ENCODE measurements around the gene NAV2. TPM values are rescaled to one million over a fixed set of nuclear protein-coding genes. Genes with fewer than 3 reads are reported as not detected.

NAV2 gene
- total RNA-seq, 1 experiment from 2014 or later, result 15.6 TPM

GRCh38 chr11:19718951-19719350 lies 6.3 kb downstream of the NAV2 start:
- DNase-seq (ENCODE audit: low read depth), result no peak

- DNase-seq (ENCODE audit: low read depth), result peak; percentile 84
Observed at GRCh38 chr11:19719960-19720359, 7.3 kb downstream of the NAV2 start.

DNA sequence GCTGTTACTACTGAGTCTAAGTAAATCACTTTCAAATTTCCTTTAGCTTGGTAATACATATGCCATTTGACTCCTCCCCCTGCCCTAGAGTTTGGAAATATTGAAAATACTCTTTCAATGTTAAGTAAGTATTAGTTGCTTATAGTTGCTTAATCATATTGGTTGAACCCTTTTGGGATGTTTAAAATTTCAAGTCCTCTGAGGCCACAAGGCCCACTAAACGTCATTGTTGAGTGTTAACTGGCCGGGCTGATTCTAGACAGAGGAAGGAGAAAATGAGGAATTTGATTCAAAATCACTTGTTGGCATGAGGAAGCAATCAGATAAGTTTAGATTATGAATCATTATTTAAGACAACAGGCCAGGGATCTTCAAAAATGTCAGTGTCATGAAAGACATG lies 8.5 kb downstream of the NAV2 start:
- DNase-seq (ENCODE audit: low read depth), result no peak

DNA sequence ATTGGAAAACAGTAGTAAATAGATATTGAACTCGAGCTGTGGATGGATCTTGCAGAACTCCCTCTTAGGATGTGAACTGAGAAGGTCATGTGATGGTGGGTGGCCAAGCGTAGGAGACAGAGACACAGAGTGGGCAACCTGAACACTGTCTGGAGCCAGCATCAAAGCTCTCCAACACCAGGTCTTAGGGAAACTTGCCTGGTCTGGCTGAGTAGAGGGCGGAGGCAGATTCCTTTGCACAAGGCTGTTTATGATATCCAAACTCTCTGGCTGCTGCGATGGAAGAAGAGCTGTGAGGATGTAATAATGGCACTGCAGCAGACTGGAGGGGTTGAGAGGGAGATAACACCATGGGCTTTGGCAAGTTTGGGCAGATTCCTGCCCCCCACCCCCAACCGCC lies 10.1 kb downstream of the NAV2 start:
- peak; percentile 34 for DNase-seq (ENCODE audit: low read depth)

DNA sequence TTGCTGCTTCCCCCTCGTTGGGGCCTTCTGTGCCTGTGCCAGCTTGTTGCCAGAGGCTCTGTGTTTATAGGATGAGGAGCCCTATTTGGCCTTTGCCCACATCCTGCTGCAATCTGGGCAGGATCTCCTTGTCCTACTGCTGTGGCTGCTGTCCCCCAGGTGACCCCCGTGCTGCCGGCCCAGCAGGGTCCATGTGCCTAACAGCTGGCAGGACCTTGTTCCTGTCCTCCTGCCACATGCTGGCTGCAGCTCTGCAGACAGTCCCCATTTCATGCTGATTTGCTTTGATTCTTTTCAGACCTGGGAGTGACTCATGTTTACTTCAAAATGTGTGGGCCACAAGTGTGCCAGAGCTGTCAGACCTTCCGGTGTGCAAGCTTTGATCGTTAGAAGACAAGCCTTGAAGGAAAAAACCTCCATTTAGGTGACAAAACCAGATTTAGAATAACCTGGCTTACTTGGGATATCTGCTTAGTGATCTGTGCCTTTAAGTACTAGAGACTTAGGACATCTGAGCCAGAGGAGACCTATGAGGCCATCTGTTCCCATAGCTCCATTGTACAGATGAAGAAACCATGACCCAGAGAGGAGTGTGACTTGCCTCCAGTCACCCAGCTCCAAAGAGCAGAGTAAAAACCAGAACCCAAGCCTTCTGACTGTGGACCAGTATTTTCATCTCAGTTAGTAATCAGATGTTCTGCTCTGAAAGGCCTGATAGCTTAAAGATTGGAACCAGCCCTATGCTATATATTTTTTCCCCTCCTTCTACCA lies 11.1 kb downstream of the NAV2 start:
- peak; percentile 92 for DNase-seq (ENCODE audit: low read depth)

- no peak for DNase-seq (ENCODE audit: low read depth)
Observed at GRCh38 chr11:19724765-19725164, 12.1 kb downstream of the NAV2 start.

- no peak for DNase-seq (ENCODE audit: low read depth)
Observed at GRCh38 chr11:19725379-19726079, 12.9 kb downstream of the NAV2 start.

- DNase-seq (ENCODE audit: low read depth), result peak; percentile 50
Observed at GRCh38 chr11:19727246-19727645, 14.6 kb downstream of the NAV2 start.

DNA sequence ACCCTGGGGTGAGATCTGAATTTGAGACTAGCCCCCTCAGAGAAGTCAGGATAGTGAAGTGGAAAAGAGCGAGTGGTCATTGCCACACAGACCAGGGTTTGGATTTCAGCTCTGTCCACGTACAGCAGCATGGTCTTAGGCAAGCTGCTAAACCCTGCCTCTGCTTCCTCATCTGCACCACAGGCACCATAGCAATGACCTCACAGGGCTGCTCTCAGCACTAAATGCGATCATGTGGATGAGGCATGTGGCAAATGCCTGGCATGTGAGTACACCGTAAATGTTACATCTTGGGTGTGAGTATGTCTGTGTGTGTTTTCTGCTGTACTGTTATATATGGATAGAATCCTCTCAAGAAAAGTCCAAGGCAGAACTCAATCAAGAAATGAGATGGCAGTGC lies 15.8 kb downstream of the NAV2 start:
- DNase-seq (ENCODE audit: low read depth), result no peak

DNA sequence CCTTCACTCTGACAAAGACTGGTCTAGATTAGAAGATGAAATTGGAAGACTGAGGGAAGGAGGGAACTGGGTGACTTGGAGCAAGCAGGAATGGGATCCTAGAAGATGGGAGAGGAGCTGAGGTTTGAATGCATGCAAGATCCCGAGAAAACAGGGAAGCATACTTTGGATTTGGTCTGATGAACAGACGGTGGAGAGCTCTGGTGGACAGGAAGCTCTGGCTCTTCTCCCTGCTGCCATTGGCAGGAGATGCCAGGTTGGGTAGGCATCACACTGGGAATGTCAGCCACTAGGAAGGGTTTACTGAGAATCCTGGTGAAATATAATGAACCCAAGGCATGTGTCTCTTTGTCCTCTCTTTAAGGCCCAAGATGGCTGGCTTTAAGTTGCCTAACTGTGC lies 16.5 kb downstream of the NAV2 start:
- DNase-seq (ENCODE audit: low read depth), result no peak

DNA sequence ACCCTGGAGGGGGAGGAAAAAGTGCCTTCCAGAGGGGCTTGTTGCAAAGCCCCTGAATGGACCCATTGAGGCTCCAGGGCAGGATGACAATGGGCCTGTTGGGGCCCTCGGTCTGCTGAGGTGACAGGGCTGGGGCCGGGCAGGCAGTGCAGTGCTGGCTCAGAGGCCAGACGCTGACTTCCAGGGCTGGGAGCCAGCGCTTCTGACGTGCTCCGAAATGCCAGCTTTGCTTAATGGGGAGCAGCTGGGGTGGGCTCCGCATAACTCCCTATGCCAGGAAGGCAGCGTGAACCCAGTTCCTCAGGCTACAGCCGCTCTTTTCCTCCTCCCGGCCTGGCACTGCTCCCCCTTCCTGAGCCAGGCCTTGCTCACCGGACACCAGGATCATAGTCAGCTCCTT lies 17.7 kb downstream of the NAV2 start:
- no peak for DNase-seq (ENCODE audit: low read depth)

DNA sequence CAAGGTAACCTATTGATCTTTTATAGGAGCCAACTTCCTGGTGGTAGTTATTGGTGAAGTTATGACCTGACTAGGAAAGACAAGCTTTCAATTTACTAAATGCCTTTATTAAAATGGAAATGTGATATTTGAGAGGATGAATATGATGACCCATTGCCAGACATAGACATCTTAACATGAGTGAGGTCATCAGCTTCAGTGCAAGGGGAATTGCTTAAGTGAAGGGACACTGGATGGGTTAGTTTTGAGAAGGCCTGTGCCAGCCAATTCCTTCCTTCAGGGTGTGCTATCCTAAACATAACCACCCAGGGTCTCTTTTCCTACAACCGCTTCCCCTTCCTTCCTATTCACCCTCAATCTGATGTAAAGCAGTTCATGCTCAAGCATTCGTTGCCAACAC lies 21.5 kb downstream of the NAV2 start:
- no peak for DNase-seq (ENCODE audit: low read depth)

GRCh38 chr11:19735157-19735908 lies 22.7 kb downstream of the NAV2 start:
- DNase-seq (ENCODE audit: low read depth), result peak; percentile 27

- no peak for DNase-seq (ENCODE audit: low read depth)
Observed at GRCh38 chr11:19735909-19736498, 23.4 kb downstream of the NAV2 start.

GRCh38 chr11:19736831-19737230 lies 24.2 kb downstream of the NAV2 start:
- no peak for DNase-seq (ENCODE audit: low read depth)

- DNase-seq (ENCODE audit: low read depth), result no peak
Observed at GRCh38 chr11:19737575-19737974, 24.9 kb downstream of the NAV2 start.

DNA sequence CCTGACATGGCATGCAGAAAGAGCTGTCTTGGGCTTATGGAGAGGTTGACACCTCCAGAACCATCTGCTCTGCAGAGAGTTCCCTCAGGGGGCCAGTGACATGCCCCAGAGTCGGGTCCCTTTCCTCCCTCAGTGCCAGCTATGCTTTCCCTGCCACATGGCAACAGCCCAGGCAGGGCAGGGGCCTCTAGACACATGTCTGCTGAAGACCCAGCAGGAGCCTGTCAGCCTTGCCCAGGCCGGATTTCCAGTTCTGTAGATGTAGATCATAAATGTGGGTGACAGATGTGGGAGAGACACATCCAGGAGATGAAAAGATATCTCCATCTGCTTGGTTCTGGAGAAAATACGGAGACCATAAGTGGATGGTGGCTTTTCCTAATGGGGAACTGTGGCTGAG lies 25.5 kb downstream of the NAV2 start:
- no peak for DNase-seq (ENCODE audit: low read depth)

DNA sequence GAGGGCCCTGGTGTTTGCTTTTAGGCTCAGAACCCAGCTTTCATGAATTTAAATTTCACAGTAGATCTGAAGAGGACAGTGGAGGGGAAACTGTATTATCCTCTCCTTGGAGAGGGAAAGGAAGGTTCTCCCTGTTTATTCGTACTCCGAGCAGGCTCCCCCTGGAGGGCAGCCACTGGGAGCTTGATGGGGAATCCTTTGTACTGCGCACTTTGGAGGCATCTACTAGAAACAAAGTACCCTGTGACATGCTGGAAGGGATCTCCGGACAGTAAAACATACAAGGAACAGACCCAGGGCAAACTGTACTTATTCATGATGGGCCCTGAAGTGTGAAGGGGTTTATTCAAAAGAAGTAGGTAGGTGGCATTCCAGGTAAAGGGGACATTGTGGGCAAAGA lies 27.2 kb downstream of the NAV2 start:
- DNase-seq (ENCODE audit: low read depth), result no peak

DNA sequence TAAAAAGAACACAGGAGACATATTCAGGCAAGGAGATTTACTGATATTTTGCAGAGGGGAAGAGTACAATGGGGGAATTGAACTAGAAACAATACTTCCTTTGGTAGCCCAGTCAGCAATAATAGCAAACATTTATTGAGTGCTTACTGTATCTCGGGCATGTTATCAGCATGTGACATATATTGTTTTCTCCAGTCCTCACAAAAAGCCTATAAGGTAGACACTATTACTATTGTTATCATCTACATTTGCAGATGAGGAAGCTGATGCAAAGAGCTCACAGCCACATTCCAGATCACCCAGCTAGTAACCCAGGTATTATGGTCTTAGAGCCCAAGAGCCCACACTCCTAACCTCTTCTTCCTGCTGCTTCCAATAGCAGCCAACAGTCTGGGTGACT lies 27.9 kb downstream of the NAV2 start:
- DNase-seq (ENCODE audit: low read depth), result no peak

DNA sequence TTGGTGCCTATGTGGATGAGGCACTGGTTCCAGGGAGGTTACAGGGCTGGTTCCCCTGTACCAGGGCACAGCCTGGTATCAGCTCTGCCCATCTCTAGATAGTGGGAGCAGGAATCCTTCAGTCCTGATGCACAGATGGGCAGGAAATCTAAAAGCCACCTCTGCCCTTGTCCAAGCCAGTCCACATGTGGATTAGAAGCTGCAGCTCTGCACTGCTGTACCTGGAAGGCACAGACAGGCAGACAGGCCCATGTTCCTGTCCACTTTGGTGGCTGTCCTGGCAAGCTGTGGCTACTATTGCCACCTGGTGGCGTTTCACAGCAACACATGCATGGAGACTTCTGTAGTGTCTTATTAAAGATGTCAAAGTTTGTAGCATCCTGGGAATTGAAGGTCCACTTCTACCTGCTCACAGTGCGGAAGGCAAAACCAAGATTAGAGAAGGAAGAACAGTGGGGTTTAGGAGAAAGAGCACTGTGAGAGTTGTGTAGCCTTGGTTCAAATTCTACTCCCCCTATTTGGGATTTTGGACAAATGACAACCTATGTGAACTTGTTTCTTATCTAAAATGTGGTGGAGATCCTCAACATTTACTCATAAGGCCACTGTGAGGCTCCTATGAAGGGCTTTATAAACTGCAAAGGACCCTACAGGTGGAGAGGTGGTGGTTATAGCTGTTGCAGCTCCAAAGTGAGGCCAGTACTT lies 30.1 kb downstream of the NAV2 start:
- DNase-seq (ENCODE audit: low read depth), result peak; percentile 78

- DNase-seq (ENCODE audit: low read depth), result no peak
Observed at GRCh38 chr11:19743622-19744021, 31.0 kb downstream of the NAV2 start.

DNA sequence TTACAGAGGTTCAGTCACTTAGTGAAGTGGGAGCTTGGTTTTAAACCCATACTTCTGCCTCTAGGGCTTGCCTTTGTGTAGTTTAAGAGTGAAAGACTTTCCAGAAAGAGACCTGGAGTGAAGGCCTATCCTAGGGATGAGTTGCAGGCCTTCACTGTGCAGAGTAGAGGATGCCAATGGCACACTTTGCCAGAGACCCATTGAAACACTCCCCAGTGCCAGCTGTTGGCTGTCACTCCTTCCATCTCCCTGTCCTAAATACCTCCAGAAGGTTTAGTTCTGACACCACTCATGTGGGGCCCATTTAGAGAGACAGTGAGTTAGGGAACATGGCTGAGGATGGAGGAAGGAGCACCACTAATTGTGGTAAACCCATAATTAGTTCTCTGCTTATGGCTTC lies 31.5 kb downstream of the NAV2 start:
- DNase-seq (ENCODE audit: low read depth), result no peak

Data from M059J (cell line).